Stimulated activated CD8-positive, alpha-beta memory T cell treated with anti-CD3 and anti-CD28 coated beads, Interleukin-4, amount 100 ng/mL, for 24 hours (primary cell): Measurements from ENCODE around the gene FUT9.

Source experiments
- DNase-seq: peaks from one replicate; pipeline ENCODE4 v3.0.0-alpha.2; 2020; ENCODE audit warnings: low read depth

The FUT9 gene

DNA sequence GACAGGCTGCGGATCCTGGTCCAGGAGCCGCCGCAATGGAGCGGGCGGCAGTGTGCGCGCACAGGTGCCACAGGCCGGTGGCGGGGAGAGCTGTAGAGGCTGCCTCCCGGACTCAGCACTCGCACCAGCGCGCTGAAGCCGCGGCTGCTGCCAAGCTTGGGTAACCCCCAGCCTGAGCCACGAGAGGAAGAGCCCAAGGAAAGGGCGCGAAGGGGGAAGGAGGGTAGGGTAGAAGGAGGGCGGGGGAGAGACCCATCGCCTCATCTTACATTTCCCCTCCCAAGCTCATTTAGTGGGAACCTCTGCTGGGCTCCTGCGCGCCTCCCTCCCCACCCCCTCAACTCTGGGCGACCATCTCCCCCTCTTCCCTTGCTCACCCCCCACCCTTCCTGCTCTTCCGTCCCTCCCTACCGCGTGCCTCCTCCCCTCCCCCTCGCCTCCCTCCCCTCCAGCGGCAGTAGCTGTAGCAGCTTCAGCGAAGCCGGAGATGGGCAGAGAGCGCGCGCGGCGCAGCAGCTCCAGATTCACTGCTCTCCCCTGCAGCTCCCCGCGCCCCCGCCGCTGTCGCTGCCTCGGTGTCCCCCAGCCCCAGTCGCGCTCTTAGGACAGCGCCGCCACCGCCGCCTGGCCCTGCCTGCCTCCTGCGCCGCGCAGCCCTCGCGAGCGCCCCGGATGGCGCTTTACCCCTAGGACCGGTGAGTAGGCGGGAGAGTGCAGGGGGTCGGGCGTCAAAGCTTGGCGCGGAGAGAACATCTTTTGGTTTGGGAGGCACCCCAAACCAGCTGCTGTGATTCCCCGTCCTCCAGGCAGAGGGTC, at the start of gene FUT9:
FUT9 (plus strand) TSS at position 457 of the 816 bp plus-strand sequence. CDS start 187,182 bp downstream, outside the sequence.
- DNase-seq: no peak

DNA sequence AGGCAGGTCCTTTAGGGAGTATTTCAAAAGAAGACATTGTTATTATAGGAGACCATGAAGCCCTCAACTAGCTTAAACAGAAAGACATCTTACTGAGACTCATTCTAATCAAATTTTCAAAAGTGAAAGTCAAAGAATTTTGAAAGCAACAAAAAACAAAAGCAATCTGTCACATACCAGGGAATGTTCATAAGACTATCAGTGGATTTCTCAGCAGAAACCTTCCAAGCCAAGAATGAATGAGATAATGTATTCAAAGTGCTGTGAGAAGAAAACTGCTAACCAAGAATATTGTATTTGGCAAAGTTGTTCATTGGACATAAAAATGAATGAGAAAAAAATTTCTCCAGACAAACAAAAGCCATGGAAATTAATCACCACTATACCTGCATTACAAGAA, 48.2 kb upstream of the FUT9 start:
- DNase-seq: no peak

DNA sequence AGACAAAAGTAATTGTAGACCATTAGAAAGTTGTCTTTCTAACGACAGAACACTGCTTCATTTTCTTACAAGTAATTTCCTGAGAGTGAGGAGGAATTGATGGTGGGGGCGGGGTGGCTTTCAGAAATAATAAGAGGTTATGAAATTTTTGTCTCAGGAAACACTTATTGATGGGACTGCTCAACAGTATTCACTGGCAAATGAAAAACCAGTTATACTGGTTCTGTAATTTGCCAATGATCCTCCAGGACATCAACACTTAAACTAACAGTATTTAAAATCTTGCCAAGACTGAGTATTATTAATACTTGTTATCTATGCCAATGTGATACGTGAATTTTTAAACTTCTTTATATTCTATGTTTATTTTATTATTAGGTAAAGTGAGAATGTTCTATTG, 41.8 kb upstream of the FUT9 start:
- no peak for DNase-seq

DNA sequence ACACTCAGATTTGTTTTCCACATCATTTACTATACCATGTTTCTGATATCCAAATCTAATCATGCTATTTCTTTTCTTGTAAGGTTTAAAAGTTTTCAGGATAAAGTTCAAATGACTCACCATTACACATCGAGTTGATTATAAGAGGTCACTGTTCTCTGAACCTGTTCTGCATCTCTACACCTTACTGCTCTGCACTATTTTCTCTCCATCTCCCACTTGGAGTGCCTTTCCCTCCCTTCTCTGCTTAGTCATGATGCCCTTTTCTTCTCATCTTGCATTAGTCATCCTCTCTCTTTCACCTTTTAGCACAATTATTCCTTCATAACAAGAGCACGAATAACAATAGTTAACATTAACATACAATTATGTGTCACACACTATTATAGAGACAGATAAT, 37.5 kb upstream of the FUT9 start:
- DNase-seq: no peak

DNA sequence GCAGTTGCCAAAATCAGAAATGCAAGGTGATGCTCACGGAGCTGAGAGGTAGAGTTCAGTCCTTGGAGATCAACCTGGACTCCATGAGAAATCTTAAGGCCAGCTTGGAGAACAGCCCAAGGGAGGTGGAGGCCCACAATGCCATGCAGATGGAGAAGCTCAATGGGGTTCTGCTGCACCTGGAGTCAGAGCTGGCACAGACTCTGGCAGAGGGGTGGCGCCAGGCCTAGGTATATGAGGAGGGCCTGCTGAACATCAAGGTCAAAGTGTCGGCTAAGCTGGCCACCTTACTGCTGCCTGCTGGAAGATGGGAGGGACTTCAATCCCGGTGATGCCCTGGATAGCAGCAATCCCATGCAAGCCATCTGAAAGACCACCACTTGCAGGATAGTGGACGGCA, 23.9 kb upstream of the FUT9 start:
- DNase-seq: no peak

DNA sequence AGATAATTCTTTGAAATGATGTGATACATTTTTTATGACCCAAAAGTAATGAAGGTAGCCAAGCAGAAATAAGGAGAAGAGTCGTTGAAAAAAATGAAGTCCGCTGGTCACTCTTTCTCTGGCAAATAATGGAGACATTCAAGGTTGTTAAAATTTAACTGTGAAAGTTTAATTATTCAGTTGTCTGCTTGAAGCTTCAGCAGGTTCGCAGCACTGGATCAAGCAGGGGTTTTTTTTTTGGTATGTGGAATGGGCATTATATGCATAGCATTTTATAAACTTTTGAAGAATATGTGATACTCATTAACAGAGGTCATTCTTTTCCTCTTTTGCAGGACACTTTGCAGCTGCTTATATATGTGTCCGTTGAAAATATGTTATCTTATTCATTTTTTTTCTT, 21.6 kb upstream of the FUT9 start:
- DNase-seq: no peak

DNA sequence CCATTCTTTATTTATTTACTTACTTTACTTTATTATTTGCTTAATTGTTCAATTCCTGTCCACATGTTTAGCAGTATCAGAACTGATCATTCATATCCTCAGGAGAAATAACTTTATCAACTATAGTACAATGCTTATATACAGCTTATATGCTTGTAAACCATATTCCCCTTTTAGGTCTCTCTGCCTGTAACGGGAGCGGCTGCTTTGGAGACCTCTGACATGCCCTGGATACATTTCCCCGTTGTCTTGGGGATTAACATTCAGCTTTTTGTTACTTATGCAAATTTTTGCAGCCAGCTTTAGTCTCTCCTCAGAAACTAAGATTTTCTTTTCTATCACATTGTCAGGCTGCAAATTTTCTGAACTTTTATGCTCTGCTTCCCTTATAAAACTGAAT, 17.6 kb upstream of the FUT9 start:
- no peak for DNase-seq

DNA sequence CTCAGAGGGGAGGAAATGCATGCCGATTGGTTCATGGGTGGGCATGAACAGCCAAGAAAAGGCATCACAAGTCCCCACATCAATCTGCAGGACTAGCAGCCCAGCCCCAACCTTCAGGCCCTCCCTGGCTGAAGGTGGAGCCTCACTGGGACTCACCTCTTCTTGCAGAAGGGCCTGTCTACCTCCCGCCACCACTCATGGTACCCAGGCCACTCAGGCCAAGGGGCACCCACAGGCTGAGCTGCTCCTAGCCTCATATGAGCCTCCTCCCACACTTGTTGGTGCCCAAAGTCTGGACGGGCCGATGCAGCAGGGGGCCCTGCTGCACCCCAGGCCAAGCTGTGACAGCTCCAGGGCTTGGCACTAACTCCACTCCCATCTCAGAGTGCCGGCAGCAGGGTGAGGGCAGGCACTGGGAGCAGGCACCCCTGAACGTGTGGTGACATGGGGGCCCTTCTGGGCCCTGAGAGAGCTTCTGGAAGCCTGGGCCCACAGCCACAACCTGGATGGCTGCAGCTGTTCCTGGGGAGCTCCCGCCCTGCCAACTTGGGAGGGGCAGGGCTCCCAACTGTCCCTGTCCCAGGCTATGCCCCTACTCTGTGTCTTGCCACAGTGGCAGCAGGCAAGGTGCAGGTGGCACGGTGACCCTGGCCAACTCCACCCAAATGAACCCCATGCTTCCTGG, 13.7 kb upstream of the FUT9 start:
- no peak for DNase-seq

DNA sequence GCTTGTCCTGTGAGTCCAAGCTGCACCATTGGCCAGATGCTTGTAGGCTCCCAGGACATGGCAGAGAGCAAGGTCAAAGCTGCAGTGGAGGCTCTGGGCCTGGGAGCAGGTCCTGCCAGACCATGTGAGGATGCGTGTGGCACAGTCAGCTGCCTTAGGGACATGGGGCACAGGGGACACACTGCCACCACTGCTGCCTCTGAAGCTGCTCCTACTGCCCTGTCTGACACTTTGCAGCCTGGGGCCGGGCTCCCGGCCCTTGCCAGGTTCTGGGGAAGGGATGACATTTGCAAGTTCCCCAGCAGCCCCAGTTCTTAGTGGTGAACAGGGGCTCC, 13.2 kb upstream of the FUT9 start:
- DNase-seq: no peak

DNA sequence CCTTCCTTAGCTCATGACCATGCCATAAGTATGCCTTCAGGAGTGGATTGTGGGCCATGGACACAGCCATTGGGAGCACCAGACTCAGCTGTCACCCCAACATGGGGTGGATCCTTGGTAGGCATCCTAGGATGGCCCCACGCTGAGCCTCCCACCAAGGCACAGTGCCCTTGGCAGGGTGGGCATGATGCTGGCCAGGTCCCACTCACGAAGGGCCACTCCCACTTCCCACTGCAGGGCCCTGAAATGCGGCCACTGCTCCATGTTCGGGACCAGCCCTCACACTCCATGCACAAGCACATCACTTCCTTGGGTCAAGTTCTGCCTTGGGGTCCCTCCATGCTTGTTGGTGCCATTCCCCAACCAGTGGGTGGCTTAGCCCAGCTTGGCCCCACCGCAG, 12.9 kb upstream of the FUT9 start:
- no peak for DNase-seq

DNA sequence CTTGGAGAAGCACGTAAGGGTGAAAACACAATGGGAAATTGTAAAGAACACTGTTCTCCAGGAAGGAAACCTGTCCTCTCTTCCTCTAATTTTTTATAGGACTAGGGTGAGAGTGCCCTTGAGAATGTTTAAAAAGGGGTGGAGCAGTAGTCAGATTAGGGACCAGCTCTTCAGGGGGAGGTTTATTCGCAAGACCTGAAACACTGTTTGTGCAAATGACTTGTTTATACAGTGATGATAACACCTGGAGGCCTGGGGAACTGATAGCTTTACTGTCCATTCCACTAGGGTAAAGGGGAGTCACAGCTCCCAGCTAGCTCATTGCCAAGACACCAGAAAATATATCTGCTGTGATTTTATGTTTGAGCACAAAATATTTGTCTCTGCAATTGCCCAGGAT, 8.1 kb upstream of the FUT9 start:
- DNase-seq: no peak

DNA sequence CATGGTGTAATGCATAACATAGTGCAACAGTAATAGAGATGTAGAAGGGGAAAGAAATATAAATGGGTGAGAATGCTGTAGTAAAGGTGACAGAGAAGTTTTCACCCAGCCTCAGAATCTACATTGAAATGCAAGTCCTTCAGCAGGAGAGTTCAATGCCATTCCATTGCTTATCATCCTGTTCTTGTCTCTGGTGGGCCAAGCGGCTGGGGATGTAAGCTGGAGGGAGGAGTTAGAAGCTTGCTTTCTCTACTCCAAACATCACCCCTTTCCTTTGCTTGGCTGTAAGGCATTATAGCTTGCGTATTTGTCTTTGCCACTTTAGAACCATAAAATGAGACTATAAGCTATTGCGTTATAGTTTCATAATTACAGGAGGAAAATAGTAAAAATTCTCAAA, 2.2 kb upstream of the FUT9 start:
- DNase-seq: no peak

DNA sequence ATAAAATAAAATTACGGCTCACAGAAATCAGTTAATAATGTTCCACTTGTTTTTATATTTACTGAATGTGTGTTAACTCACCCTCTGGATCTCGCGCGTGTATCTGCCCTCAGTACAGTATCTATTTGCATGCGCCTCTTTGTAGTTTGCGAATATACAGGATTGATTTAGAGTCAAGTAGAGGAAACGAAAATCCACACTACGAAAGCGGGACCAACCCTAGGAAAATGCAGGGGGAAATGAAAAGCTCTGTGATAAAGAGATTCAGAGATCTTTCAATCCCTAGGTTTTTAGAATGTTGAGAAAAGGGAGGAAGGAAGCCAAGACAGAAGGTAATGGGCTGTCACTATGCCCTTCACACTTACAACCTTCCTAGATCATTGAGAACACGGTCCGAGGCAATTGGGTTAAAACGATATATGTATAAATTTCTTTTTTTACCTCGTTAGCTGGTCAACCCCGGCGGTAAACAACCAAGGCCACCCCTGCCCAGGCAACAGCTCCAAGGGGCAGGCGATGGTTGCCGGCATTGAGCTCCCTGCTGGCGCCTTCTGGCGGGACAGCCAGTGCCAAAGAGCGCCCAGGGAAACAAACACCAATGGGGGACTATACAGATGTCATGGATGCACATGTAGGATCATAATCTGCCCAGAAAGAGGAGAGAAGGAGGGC, 792 bp upstream of the FUT9 start:
- DNase-seq: no peak

DNA sequence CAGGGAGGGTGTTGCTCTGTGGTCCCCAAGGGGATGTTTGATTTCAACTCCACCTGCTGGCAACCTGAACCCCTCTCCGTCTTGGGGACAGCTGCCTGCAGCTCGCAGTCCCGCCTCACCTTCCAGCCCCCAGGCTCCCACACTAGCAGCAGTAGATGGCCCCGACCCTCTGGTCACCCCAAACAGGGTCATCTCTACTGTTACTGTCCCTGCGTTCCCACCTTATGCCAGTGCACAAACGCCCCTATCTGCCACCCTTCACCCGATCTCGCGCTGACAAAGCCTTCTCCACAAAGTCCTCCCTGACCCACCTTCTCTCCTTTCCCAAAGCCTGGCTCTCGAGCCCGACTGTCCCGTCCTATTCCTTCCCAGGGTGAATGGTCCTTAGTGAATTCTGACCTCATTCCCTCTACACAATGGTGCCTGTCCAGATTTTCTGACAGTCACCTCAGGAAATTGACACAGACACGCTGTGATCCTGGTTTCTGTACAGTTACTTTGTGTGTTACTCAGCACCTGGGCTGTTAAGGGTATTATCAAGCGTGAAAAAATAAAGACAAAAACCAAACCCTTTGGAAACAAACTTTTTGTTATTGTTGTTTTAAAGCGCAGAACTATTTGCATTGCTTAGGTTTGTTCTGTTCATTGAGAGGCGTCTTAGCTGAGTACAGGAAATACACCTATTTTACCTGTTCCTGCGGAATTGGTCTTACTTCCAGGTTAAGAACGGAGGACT, 728 bp downstream of the FUT9 start:
- no peak for DNase-seq

DNA sequence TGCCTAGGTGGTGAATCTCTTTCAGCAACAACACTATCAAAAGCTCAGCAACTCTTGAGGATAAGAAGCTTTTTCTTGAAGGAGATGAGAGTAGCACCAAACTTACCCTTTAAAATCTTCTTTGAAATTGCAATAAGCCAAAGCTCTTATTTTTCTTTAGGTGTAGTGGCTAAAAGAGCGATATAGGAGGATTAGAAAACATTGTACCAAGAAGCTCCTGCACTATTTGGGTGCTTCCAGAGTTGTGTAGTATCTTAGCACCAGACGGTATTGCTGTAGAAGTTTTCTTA, 1.2 kb downstream of the FUT9 start:
- no peak for DNase-seq

DNA sequence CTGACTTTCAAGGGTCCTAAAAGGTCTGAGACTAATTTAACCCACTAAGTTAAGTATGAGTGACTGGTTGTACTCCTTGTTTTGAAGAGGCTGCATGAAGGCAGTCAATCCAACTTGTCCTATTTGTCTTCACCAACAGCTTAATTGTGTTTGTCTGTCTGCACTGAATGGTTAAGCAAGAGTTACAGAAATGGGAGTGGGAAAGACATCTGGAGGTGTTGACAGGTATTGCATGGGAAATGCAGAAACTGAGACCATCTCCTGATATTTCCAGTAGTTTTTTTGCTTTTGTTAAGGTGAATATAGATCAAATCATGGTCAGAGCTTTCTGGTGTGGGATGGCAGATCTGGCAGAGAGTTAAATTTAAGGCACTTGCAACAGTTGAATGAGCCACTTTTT, 6.5 kb downstream of the FUT9 start:
- DNase-seq: no peak

DNA sequence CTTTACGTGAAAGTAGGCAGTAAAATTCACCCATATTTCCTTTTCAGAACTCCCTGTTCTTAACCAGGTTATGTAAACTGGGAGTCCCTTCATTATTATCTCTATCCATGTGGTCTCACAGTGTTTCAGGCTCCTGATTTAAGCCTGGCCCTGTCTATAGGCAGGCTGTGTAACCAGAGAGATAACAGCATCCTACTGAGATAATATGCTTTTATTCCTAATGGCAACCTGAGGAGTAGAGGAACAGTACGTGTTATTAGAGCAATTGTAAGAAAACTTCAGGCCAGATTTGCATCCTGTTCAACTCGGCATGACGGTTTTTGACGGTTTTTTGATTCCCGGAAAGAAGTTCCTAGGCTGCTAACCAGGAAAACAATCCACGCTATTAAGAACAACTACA, 16.9 kb downstream of the FUT9 start:
- DNase-seq: no peak

DNA sequence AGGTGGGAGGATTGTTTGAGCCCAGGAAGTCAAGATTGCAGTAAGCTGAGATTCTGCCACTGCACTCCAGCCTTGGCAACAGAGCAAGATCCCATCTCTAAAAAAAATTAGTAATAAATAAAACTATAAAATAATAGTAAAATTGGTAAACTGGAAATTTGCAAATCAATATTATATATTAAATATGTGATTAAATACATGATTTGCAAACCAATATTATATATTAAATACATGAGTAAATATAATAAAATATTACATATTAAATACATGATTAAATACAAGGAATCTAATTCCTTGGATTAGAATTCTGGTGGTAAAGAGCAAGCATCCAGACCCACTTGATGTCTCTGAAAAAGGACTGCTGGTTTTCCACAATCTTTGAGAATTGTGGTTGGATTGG, 35.8 kb downstream of the FUT9 start:
- DNase-seq: no peak

DNA sequence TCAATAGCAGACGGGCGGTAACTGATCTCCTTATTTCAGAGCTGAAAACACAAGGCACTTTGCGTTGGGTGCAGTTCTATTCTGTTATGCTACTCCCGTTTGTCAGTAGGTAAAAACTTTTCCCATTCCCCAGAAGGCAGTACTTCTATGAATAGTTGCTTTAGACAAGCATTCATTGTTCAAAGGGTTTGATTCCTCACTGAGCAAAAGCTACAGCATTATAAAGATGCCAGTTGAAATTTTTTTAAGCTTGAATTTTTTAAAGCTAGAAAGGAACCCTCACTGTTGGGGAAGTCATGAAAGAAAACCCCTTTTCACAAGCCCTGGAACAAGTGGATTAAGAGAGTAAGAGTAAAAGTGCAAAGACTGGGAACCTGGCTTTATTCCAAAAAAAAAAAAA, 42.3 kb downstream of the FUT9 start:
- no peak for DNase-seq

DNA sequence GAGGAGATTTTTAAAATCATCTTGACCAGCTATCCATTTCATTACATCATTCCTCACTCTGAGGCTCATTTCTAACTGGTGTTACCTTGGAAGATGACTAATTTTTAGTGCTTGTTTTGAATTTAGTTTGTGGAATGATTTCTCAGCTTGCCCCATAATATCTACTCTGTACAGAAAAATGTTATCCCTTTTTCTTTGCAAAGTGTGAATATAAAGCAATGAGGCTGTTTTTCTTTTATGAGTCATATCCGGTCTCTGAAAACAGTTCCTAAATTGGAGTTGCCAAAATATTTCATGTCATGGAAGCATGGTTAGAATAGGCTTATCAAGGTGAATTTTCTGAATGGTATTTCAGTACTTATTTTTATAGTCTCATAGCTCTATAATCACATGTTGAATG, 43.8 kb downstream of the FUT9 start:
- DNase-seq: no peak

DNA sequence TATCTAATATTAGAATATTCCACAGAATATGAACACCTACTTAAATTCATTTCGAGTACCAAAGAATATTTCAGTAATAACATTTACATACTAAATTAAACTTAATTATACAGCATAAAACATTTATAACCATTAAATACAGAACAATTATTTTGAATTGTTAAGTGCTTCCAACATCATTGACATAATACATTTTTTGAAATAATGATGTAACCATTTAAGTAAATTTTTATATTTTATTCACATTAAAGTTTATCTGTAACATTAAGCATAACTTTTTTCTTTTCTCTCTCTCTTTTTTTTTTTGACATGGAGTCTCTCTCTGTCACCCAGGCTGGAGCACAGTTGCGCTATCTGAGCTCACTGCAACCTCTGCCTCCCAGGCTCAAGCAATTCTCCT, 44.5 kb downstream of the FUT9 start:
- no peak for DNase-seq

DNA sequence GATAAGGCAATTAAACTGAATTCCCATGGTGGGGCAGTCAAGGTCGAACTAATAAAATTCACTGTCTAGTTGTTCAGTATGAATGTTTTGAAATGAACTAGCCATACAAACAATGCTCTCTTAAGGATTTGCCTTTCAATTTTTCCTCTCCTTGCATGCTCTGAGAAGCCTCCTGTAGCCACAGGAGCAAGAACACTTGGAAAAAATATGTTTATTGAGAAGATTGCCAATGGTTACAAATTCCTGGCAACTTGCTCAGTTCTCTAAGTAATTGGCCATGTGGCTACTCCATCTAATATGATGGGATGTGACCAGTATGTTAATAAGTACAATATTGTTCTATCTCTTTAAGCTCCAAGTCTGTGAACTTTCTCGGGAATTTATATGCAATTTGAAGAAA, 49.4 kb downstream of the FUT9 start:
- no peak for DNase-seq

DNA sequence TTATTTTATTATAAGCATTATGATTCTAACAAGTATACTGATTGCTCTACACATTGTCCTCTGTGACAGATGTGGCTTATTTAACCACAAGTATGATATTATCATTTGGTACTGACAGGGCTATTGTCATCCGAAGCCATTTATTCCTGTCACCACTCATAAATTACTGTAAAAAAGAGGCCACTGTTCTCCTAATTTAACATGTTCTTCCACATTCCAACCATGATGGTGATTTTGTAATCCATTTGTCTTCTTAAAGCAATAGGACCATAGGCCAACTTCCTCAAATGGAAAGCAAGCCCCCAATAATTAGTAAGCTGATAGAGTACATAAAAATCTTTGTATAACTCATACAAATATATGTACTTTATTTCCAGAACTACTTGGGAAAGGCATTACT, 50.6 kb downstream of the FUT9 start:
- DNase-seq: no peak
